ELR (cell line): ENCODE measurements around the gene PDILT.
"Not testable (repeated sequence)": the region's sequence is repeated elsewhere in the genome, so short reads cannot be mapped to it uniquely, and the experiment has no call there.

Source experiments
- DNase-seq: peaks from one replicate; pipeline ENCODE4 v3.0.0-alpha.2; 2015; ENCODE audit warnings: low read depth

The PDILT gene

DNA sequence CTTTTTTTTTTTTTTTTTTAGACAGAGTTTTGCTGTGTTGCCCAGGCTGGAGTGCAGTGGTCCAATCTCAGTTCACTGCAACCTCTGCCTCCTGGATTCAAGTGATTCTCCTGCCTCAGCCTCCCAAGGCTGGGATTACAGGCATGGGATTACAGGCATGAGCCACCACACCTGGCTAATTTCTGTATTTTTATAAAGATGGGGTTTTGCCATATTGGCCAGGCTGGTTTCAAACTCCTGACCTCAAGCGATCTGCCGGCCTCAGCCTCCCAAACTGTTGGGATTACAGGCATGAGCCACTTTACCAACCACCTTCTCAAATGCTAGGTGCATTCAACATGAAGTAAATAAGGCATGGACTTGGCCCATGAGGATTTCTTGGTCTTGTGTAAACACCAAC lies 83.5 kb downstream of the PDILT start:
- not testable (repeated sequence) for DNase-seq

DNA sequence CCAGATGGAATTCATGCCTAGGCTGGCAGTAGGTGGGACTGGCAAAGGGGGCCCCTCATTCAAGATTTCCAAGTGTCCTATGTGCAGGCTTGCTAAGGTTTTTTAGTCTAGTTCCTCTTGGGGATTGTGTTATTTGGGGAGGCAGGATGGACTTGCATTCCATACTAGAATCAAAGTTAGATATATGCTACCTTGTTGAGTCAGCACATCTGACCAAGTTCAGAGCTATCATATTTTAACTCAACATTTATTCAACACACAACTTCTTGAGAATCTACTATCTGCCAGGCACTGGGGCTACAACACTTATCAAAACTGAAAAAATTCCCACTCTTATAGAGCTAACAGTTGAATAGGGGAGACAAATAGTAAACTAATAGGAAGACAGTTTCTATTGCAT lies 83.9 kb downstream of the PDILT start:
- no peak for DNase-seq

DNA sequence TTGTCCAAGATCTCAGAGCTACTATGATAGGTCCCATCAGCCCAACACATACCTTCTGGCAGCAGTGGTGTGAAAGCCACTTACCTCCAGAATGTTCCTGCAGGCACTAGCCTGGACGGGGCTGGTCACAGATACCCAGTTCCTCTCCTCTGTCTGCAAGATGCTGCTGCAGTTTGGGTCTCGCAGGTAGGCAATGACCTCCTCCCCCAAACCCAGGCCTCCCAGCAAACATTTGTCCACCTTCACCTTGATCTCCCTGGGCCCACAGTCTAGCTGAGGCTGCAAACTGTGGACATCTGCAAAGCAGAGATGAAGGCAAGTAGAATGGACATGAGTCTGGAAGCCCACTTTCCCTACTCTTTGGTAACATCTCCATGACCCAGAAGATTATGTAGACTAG lies 84.4 kb downstream of the PDILT start:
- DNase-seq: no peak

DNA sequence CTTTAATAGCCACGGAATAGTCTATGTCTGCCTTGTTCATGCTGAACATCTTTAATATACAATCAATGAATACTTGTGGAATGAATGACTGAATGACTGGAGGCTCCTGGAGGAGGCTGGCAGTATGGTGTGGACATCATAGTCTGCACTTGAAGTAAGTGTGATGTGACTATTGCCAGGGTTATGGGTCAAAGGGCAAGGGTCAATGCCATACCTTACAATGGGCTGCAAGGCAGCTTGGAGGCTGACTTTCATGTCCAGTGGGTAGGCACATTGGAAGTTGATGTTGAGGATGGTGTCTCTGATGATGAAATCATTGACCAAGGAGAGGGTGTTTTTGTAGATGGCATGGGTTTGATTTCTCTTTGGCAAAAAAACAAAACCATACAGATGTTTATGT lies 85.1 kb downstream of the PDILT start:
- no peak for DNase-seq

DNA sequence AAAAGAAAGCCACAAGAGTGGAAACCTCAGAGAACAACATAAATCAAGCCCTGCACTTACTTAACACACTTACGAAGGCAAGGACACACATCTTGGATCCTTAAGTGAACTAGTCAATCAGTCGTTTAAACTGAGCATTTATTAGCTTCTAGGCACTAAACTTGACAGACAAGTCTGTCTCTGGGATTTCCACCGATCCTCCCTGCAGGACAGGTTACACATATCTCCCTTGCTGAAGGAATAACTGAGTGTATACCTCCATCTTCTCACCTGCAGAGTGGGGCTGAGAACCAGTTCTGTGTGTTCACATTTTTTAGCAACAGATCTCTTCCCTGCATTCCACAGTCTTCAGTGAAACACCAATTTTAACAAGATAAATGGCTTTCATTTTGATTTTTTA lies 86.1 kb downstream of the PDILT start:
- no peak for DNase-seq

DNA sequence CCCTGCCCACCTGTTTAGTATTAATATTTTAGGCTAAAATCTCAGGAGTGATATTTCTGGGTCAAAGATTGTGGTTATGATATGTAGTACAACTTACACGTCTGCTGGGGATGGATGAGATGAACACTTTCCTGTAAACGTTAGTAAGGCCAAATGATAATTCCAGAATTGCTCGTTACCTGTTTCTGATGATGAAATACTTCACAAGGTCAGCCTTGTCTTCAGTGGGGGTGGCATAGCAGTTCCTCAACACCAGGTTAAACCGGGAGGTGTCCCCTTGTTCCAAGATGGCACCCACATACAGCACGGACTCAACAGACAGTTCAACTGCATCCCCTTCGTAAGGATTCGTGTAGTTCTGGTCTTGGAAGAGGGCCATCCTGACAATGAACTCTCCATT lies 86.5 kb downstream of the PDILT start:
- no peak for DNase-seq

DNA sequence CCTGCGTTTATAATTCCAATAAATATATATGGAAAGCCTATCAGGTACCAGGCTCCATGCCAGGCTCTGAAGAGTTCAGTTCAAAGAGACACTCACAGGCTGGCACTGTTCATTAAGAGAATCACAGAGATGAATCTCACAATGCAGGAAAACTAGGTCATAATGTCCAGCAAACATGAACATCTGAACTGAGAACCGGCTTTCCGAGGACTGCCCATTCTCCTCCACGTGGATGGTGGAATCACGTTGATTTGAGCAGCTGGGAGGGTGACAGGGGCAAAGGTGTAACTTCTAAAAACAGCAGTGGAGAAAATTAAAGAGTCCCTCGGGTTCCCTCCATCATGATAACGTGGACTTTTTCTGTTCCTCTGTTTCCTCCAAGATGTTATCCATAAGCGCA lies 87.4 kb downstream of the PDILT start:
- no peak for DNase-seq

DNA sequence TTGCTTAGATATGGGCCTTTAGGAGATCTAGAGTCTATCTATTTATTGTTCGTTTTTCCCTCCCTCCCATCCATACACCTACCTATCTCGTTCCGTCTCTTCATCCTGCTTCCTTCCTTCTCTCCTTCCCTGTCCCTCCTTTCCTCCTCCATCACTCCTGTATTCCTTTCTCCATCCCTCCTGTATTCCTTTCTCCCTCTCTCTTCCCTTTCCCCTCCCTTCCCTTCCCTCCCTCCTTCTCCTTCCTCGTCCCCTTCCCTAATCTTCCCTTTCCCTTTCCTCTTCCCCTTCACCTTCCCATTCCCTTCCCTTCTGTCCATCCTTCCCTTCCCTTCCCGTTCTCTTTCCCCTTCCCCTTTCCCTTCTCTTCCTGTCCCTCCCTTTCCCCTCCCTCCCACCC lies 87.8 kb downstream of the PDILT start:
- DNase-seq: no peak

DNA sequence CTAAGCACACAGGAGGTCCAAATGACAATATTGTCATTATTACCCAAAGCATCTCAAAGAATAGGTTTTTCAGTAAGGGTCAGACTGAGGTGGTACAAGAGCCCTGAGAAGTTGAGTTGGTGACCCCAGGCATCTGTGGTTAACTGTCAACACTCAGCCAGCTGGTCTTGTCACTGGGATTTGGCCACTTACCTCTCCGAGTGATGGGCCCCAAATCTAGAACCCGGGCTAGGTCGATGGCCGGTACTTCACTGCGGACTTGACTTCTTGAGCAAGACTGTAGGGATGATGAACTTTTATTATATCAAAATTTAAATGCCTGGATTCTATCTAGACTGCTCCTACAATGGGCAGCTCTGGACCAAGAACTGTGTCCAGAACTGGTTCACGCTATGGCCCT lies 88.8 kb downstream of the PDILT start:
- DNase-seq: no peak

DNA sequence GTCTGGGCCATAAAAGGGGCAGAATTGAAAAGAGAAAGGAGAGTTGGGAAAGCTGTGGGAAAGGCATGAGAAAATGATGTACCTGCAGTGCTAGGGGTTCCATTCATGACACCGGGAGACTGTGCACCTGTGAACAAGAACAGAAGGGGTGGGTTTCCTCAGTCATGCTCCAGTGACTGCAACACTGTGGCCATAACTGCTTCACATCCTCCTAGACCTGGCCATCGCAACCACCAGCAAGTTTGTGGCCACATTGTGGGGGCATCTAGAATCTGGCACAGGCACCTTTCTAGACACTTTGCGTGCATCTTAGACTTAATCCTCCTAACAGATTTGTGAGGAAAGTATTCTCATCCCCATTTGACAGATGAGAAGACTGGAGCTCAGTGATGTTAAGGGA lies 90.0 kb downstream of the PDILT start:
- DNase-seq: no peak

DNA sequence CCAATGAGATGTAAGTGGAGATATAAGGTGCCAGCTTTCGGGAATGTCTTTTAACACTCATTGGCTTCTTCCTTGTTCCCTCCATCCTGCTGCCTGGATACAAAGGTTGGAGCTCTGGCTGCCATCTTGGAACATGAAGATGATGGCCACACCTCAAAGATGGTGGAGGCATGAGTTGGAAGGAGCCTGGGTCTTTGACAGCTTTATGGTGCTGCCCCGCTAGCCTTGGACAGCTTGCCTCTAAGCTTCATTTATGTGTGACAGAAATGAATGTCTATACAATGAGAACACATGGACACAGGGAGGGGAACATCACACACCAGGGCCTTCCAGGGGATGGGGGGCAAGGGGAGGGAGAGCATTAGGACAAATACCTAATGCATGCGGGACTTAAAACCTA lies 90.8 kb downstream of the PDILT start:
- DNase-seq: no peak

DNA sequence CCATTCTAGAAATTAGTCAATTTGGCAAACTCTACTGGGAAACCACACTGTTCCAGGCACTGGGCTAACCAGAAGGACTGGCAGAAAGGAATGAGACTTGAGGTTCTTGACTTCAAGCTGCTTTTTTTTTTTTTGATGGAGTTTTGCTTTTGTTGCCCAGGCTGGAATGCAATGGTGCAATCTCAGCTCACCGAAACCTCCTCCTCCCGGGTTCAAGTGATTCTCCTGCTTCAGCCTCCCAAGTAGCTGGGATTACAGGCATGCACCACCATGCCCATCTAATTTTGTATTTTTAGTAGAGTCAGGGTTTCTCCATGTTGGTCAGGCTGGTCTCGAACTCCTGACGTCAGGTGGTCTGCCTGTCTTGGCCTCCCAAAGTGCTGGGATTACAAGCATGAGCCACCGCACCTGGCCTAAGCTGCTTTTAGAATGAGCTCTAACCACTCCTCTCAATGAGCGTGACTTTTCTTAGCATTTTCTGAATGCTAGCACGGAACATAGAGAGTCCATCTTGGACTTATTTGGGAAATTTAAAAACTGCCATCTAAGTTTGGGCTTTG lies 91.9 kb downstream of the PDILT start:
- not testable (repeated sequence) for DNase-seq

DNA sequence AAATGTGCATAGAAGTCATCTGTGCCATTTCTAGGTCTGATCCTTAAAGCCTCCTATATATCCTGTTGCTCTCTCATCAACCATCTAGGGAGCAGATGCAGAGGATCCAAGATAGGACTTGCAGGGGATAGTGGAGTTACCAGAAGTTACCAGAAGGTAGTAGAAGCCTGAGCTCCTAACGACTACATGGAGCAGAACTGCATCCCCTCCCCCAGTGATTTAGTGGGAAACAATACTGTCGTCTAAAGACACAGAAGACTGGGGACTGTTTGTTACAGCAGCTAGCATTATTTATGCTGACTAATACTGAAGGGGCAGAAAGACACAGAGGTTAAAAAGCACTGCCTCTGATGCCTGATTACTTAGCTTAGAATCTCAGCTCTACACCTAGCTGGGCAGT lies 93.0 kb downstream of the PDILT start:
- DNase-seq: no peak

DNA sequence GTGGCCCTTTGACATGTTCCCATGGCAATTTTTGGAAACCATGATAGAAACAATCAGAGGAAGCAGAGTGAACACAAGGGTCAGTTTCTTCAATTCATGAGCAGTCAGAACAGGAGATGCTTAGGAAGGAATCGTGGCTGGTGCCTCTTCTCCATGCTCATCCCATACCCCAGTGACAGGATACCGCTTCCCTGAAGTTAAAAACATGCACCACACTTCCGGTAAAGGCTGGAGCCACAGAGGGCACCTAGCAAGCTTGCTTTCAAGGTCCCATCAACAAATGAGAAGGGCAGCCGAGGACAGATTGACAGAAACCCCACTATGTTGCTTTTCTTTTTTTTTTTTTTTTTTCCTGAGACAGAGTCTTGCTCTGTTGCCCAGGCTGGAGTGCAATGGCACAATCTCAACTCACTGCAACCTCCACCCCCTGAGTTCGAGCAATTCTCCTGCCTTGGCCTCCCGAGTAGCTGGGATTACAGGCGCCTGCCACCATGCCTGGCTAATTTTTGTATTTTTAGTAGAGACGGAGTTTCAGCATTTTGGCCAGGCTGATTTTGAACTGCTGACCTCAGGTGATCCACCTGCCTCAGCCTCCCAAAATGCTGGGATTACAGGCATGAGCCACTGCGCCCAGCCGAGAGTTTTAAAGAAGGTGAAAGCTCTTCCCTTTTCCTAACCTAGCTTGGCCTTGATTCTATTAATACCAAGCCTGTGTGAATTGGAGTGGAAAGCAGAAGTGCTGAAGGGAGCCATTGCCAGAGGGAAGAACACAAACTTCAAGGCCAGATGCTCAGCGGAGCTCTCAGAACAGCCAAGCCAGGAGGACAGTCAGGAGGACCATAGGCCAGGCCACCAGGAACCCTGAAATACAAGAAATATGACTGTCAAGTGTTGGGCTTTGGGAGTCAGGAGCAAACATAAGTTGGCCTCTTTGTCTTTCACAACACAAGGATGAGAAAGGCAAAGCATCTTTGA lies 93.8 kb downstream of the PDILT start:
- no peak for DNase-seq

DNA sequence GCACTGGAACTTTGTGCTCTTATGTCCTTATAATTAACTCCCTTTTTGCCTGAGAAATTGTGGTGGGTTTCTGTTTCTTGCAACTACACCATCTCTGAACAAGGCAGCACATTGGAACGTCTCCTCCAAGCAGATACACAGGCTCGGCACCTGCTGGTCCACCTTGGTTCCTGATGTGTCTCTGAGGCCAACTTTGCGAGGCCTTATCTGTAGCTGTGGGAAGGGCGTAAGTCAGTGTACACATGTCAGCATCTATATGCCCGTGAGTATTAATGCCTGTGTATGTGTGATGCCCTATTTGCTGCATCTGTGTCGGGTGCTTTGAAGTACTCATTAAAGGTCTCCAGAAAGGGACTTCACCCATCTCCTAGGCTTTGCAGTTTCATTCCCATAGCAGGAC lies 94.8 kb downstream of the PDILT start:
- no peak for DNase-seq
